Measurements from ENCODE around the gene MBD1.
"Not testable (repeated sequence)": the region's sequence is repeated elsewhere in the genome, so short reads cannot be mapped to it uniquely, and the experiment has no call there.

The MBD1 gene, protein sequence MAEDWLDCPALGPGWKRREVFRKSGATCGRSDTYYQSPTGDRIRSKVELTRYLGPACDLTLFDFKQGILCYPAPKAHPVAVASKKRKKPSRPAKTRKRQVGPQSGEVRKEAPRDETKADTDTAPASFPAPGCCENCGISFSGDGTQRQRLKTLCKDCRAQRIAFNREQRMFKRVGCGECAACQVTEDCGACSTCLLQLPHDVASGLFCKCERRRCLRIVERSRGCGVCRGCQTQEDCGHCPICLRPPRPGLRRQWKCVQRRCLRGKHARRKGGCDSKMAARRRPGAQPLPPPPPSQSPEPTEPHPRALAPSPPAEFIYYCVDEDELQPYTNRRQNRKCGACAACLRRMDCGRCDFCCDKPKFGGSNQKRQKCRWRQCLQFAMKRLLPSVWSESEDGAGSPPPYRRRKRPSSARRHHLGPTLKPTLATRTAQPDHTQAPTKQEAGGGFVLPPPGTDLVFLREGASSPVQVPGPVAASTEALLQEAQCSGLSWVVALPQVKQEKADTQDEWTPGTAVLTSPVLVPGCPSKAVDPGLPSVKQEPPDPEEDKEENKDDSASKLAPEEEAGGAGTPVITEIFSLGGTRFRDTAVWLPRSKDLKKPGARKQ

GRCh38 chr18:50281295-50281971 lies at the start of gene MBD1:
TSS of gene MBD1 (minus strand) at chr18:50281523. CDS start at chr18:50279992, 1,531 bp downstream.
- peak; percentile 89 to 93 for DNase-seq (ENCODE audit: low read depth in 2 of 2)

- no peak for DNase-seq (ENCODE audit: low read depth in 2 of 2)
Observed at GRCh38 chr18:50330176-50330575, 48.9 kb upstream of the MBD1 start.

DNA sequence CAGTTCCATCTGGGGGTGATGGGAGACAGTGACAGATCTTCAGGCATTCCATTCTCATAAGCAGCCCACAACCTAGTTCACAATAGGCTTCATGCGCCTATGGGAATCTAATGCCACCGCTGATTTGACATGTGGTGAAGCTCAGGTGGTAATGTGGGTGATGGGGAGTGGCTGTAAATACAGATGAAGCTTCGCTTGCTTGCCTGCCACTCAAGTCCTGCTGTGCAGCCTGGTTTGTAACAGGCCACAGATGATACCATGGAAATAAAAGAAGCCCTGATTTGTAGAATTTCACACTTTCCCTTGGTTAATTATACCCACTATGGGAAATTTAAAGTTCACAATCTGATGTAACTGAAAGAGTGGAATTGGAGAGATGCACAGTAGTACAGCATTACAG lies 46.7 kb upstream of the MBD1 start:
- DNase-seq (ENCODE audit: low read depth in 2 of 2), result no peak

DNA sequence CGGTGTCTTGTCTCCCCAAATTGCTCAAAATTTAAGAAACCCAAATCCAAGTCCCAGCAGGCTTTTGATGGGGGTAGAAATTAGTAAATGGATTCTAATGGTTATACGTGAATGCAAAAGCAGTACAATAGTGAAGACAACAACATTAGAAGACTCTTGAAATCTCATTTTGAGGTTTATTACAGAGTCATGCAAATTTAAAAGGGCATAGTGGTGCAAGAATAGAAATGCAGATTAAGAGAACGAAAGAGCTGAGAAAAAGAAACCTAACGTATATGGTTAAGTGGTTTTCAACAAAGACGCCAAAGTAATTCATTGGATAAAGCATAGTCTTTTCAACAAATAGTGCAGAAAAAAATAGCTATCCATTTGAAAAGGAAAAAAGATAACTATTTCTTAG lies 39.4 kb upstream of the MBD1 start:
- DNase-seq (ENCODE audit: low read depth in 2 of 2), result no peak

GRCh38 chr18:50315100-50315871 lies 34.0 kb upstream of the MBD1 start:
- DNase-seq (ENCODE audit: low read depth in 2 of 2), result no peak

GRCh38 chr18:50313873-50314460 lies 32.6 kb upstream of the MBD1 start:
- no peak for DNase-seq (ENCODE audit: low read depth in 2 of 2)

GRCh38 chr18:50313031-50313607 lies 31.8 kb upstream of the MBD1 start:
- DNase-seq (ENCODE audit: low read depth in 2 of 2), result no peak

- no peak for DNase-seq (ENCODE audit: low read depth in 2 of 2)
Observed at GRCh38 chr18:50312296-50313030, 31.1 kb upstream of the MBD1 start.

- DNase-seq (ENCODE audit: low read depth in 2 of 2), result no peak
Observed at GRCh38 chr18:50311650-50312049, 30.3 kb upstream of the MBD1 start.

DNA sequence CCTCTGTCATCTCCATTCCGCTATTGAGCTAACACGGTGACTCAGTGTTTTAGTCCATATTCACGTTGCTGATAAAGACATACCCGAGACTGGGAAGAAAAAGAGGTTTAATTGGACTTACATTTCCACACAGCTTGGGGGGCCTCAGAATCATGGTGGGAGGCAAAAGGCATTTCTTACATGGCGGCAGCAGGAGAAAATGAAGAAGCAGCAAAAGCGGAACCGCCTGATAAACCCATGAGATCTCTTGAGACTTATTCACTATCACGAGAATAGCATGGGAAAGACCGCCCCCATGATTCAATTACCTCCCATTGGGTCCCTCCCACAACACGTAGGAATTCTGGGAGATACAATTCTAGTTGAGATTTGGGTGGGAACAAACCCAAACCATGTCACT lies 28.8 kb upstream of the MBD1 start:
- DNase-seq (ENCODE audit: low read depth in 2 of 2), result no peak

DNA sequence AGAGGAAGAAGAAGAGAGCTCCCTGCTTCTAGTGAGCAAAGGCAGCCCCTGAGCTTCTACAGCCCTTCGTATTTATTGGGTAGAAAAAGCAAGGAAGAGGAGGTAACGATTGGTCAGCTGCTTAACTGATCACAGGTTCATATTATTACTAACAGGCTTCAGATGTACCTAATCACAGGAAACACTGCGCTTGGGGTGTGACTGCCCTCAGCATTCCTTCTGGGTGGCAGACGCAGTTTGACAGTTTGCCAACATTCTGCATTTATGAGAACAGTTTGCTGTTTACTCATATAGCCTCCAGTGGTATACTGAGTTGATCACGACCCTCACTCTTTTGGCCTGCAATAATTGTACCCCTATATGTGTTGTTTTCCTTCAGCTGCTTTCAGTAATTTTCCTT lies 27.5 kb upstream of the MBD1 start:
- not testable (repeated sequence) for DNase-seq (ENCODE audit: low read depth in 2 of 2)

DNA sequence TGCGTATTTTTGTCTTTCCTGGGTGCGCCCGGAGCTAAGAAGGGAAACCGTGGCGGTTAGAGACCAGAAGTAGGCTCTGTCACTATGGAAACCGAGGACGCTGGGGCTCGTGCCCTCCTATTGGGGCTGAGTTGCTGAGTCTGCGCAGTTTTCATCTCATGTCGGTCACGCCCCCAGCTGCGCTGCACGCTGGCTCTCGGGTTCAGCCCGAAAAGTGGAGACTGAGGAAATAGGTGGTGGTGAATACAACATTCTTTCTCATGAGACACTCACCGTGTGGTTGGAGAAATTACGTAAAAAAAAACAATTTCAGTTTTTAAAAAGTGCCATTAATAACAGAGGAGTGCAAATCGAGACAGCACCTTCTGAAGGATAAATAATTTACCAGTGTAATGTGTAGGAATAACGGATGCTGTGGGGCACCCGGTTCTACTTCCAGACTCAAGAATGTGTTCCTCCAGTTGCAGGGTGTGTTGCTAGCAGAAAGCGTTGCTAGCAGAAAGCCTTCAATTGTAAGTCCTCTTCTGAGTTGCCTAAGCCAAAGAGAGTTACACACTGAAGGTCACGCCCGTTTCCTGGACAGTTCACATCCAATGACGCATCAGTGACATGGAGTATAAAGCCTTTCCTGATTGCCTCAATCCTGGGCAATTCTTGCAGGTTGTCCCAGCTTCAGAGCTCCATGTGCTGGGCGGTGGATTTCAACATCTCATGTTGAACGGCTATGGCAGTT lies 26.6 kb upstream of the MBD1 start:
- peak; percentile 66 to 80 for DNase-seq (ENCODE audit: low read depth in 2 of 2)

DNA sequence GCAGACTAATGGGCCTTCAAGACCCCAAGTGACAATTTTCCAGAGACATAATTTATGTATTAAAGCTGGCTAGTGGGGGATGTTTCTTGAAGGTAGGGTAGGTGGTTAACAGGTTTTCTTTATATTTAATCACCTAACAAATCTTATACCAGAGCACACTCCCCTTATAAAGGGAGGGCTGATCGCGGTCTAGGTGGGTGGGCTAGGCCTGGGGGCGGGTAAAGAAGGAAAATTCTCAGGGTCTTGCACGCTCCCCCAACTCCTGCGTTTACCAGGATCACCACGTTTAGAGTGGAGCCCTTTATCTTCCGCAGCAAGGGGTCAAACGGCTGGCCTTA lies 26.0 kb upstream of the MBD1 start:
- no peak for DNase-seq (ENCODE audit: low read depth in 2 of 2)

DNA sequence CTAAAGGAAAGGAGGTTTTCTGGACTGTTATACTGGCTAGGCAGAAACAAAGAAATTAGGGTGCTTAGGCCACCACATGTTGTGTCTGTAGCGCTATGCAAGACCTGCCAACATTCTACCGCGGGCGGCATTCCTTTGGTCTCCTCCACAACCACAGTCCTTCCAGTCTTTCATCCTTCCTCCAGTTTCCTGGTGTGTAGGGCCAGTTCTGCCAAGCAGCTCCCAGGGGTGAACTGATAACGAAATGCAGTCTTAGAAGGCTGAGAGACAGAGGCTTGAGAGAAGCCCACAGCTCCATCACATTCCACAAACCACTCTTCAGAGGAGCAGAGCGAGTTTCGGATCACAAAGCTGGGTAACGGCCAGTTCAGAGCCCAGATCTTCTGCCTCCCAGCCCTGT lies 25.6 kb upstream of the MBD1 start:
- no peak for DNase-seq (ENCODE audit: low read depth in 2 of 2)

DNA sequence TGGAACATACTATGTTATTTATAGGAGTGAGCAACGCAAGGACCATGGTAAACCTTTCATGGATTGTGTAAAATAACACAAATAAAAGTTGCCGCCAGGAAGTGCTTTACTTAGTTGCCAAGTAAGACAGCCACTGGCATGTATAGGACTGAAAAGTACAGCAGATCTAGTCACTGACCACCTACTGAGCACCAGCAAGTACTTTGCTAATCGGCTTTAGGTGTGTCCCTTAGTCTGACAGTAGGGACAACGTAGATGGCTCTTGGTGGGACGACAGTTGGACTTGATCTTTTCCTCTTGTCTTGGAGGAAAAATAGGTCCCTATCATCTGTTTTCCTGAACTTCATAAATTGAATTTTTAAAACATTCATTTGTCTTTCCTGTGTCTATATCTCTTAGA lies 19.8 kb upstream of the MBD1 start:
- DNase-seq (ENCODE audit: low read depth in 2 of 2), result no peak

GRCh38 chr18:50299626-50300388 lies 18.5 kb upstream of the MBD1 start:
- no peak for DNase-seq (ENCODE audit: low read depth in 2 of 2)

- DNase-seq (ENCODE audit: low read depth in 2 of 2), result no peak
Observed at GRCh38 chr18:50298443-50299284, 17.3 kb upstream of the MBD1 start.
